Vagina (tissue), 2 donors: ENCODE data around the gene PLEKHM3. TPM values are rescaled to one million over a fixed set of nuclear protein-coding genes. Genes with fewer than 3 reads are reported as not detected.

Experiments
- DNase-seq, 2 donors: peaks; one replicate each; pipeline ENCODE4 v3.0.0-alpha.2; 2017; ENCODE audit errors: extremely low spot score in 2 of 2
- H3K27ac ChIP-seq: fragments of 200-600 bp; sonication (generic); one replicate; pipeline ENCODE4 v1.5.1; 2019
- H3K27me3 ChIP-seq: fragments of 200-600 bp; sonication (generic); one replicate; pipeline ENCODE4 v1.5.1; 2019
- H3K36me3 ChIP-seq, 2 donors: fragments of 200-600 bp; sonication (generic); one replicate each; pipeline ENCODE4 v1.5.1; 2017 to 2019
- H3K4me1 ChIP-seq: fragments of 200-600 bp; sonication (generic); one replicate; pipeline ENCODE4 v1.5.1; 2019
- H3K4me3 ChIP-seq, 2 donors: fragments of 200-600 bp; sonication (generic); 1 replicate in 1 of 2; 2 replicates in 1 of 2; pipeline ENCODE4 v1.5.1; 2016 to 2019
- H3K9me3 ChIP-seq: fragments of 200-600 bp; sonication (generic); one replicate; pipeline ENCODE4 v1.5.1; 2019
- CTCF ChIP-seq, 3 experiments: fragments of 450-650 bp in 2 of 3; fragments of 200-600 bp in 1 of 3; sonication (generic) in 1 of 3; IDR thresholded peaks; one replicate each; pipeline ENCODE4 v1.5.1; 2017 to 2019; ENCODE audit warnings: antibody characterized with exemption in 3 of 3, mild to moderate bottlenecking in 2 of 3, moderate library complexity in 2 of 3
- POLR2A ChIP-seq, 2 donors: fragments of 450-650 bp; IDR thresholded peaks; one replicate each; pipeline ENCODE4 v1.6.1; 2017; ENCODE audit warnings: antibody characterized with exemption in 2 of 2, mild to moderate bottlenecking in 2 of 2, moderate library complexity in 2 of 2
- POLR2AphosphoS5 ChIP-seq, 2 donors: sonication (generic); formaldehyde crosslinking; IDR thresholded peaks; one replicate each; pipeline ENCODE4 v1.9.0; 2017; ENCODE audit warnings: antibody characterized with exemption in 2 of 2, mild to moderate bottlenecking in 2 of 2, low read depth in 1 of 2; ENCODE audit not compliant: insufficient read depth in 1 of 2
- intact Hi-C: fragments of 100-400 bp; cut with DNase I; formaldehyde crosslinking; loops from one replicate; pipeline ENCODE4 v1.15.1; 2023
- total RNA-seq: library from RNA; depleted of rRNA; stranded (reverse); fragments of >200 nt; gene quantifications from one replicate; pipeline ENCODE4 v1.2.3, GENCODE V29; 2016

PLEKHM3 gene
- total RNA-seq, 1 donor from 2014 or later = 21.4 TPM

GRCh38 chr2:207920721-207921120, 104.6 kb downstream of the PLEKHM3 start:
- Histone ChIP-seq H3K36me3 (no peaks in the 10 kb centered on the region), H3K27me3 (no peaks in the 10 kb centered on the region), H3K27ac (no peak overlapping the region), H3K9me3 (no peaks in the 10 kb centered on the region), H3K4me1 (peaks cover 7% of the 10 kb centered on the region), H3K4me3 (no peak overlapping the region)
- intact Hi-C loops = no loop called here
- no peak for DNase-seq
- TF ChIP-seq POLR2A (IDR thresholded peaks at IDR 0.05) (no peak), CTCF (IDR thresholded peaks at IDR 0.05) (no peak), POLR2AphosphoS5 (IDR thresholded peaks at IDR 0.05; ENCODE audit: insufficient read depth in 1 of 2, low read depth in 1 of 2) (no peak)

DNA sequence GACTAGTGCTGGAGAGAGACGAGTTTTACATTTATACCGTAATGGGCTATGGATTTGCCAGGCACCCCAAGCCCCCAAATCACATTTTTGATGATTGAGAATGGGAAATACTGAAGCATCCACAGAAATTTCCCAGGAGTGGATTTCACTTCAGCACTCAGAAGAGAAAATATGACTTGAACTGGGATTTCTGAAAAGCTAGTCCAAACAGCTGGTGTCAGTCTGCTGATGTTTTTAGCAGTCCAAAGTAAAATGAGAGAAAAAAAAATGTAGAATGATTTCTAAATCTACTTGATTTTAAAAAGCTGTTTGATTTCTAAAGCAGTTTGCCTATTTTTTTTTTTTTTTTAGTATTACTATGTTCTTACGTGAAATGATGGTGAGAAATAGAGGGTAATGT, 105.0 kb downstream of the PLEKHM3 start:
- Histone ChIP-seq H3K4me3 (no peak overlapping the region), H3K4me1 (peaks cover 3% of the 10 kb centered on the region), H3K27ac (no peak overlapping the region), H3K27me3 (no peaks in the 10 kb centered on the region), H3K36me3 (no peaks in the 10 kb centered on the region), H3K9me3 (no peaks in the 10 kb centered on the region)
- no peak for DNase-seq
- no peak for TF ChIP-seq POLR2A (IDR thresholded peaks at IDR 0.05)
- no peak for TF ChIP-seq POLR2AphosphoS5 (IDR thresholded peaks at IDR 0.05; ENCODE audit: insufficient read depth in 1 of 2, low read depth in 1 of 2)
- TF ChIP-seq CTCF (IDR thresholded peaks at IDR 0.05) = no peak
- intact Hi-C loops = no loop called here

GRCh38 chr2:207919164-207919919, 106.0 kb downstream of the PLEKHM3 start:
- H3K9me3 ChIP-seq = no peaks in the 10 kb centered on the region
- no peak overlapping the region for H3K27ac ChIP-seq
- no peaks in the 10 kb centered on the region for H3K27me3 ChIP-seq
- no peak for TF ChIP-seq POLR2AphosphoS5 (IDR thresholded peaks at IDR 0.05; ENCODE audit: insufficient read depth in 1 of 2, low read depth in 1 of 2)
- TF ChIP-seq CTCF (IDR thresholded peaks at IDR 0.05) = no peak
- no peak for TF ChIP-seq POLR2A (IDR thresholded peaks at IDR 0.05)
- no peaks in the 10 kb centered on the region for H3K4me1 ChIP-seq
- no peak overlapping the region for H3K4me3 ChIP-seq
- intact Hi-C loops = no loop called here
- DNase-seq = no peak
- H3K36me3 ChIP-seq = no peaks in the 10 kb centered on the region

GRCh38 chr2:207914716-207915115, 110.6 kb downstream of the PLEKHM3 start:
- Histone ChIP-seq H3K4me1 (no peaks in the 10 kb centered on the region), H3K9me3 (no peaks in the 10 kb centered on the region), H3K27me3 (no peaks in the 10 kb centered on the region), H3K36me3 (no peaks in the 10 kb centered on the region), H3K4me3 (no peak overlapping the region), H3K27ac (no peak overlapping the region)
- intact Hi-C loops = no loop called here
- DNase-seq = no peak
- TF ChIP-seq CTCF (IDR thresholded peaks at IDR 0.05) = no peak
- TF ChIP-seq POLR2A (IDR thresholded peaks at IDR 0.05) = no peak
- no peak for TF ChIP-seq POLR2AphosphoS5 (IDR thresholded peaks at IDR 0.05; ENCODE audit: insufficient read depth in 1 of 2, low read depth in 1 of 2)

DNA sequence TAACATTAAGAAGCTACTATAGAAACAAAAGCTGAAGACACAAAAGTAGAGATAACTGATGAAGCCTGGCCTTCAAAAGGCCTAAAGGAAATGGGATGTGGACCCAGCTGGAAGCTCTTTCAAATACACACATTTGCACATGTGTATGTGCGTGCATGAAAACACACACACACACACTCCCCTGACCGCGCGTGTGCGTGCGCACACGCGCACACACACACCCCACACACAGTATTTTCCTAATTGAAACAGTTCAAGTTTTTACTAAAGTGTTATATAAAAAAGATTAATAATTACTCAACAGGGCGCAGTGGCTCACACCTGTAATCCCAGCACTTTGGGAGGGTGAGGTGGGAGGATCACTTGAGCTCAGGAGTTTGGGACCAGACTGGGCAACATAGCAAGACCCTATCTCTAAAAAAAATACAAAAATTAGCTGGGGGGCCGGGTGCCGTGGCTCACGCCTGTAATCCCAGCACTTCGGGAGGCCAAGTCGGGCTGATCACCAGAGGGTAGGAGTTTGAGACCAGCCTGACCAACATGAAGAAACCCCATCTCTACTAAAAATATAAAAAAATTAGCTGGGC, 111.5 kb downstream of the PLEKHM3 start:
- H3K4me1 ChIP-seq = no peaks in the 10 kb centered on the region
- no peaks in the 10 kb centered on the region for H3K36me3 ChIP-seq
- H3K27me3 ChIP-seq = no peaks in the 10 kb centered on the region
- intact Hi-C loops = no loop called here
- no peak overlapping the region for H3K4me3 ChIP-seq
- DNase-seq = no peak
- no peak for TF ChIP-seq CTCF (IDR thresholded peaks at IDR 0.05)
- TF ChIP-seq POLR2A (IDR thresholded peaks at IDR 0.05) = no peak
- no peak for TF ChIP-seq POLR2AphosphoS5 (IDR thresholded peaks at IDR 0.05; ENCODE audit: insufficient read depth in 1 of 2, low read depth in 1 of 2)
- no peak overlapping the region for H3K27ac ChIP-seq
- H3K9me3 ChIP-seq = no peaks in the 10 kb centered on the region
